Kidney epithelial cell (primary cell): ENCODE measurements around the gene RBM28. TPM values are rescaled to one million over a fixed set of nuclear protein-coding genes. Genes with fewer than 3 reads are reported as not detected.

ENCODE experiments used
- DNase-seq: peaks from one replicate; pipeline ENCODE4 v3.0.0-alpha.2; 2010; ENCODE audit warnings: low read depth
- H3K27me3 ChIP-seq: 2 replicates; pipeline ENCODE4 v1.6.0; 2011; ENCODE audit warnings: low read length; ENCODE audit not compliant: control insufficient read depth, insufficient read depth
- H3K36me3 ChIP-seq: 2 replicates; pipeline ENCODE4 v1.5.1; 2011; ENCODE audit warnings: low read length; ENCODE audit not compliant: control insufficient read depth, insufficient read depth
- H3K4me3 ChIP-seq: 2 replicates; pipeline ENCODE4 v1.5.1; 2011; ENCODE audit warnings: low read depth, mild to moderate bottlenecking, control low read depth, low read length
- CTCF ChIP-seq: IDR thresholded peaks from 2 replicates; pipeline ENCODE4 v1.5.1; 2011; ENCODE audit warnings: mild to moderate bottlenecking, moderate library complexity, low read length, control low read depth, inconsistent platforms; ENCODE audit not compliant: insufficient read depth, poor library complexity, severe bottlenecking
- total RNA-seq: library from RNA; depleted of rRNA; stranded (reverse); fragments of >200 nt; gene quantifications from 2 replicates; pipeline ENCODE4 v1.2.3, GENCODE V29; 2015

RBM28 gene
- total RNA-seq, 1 donor from 2014 or later = 25.9 TPM

- TF ChIP-seq CTCF = no peak
- Histone ChIP-seq H3K27me3 (peaks cover 43% of the 10 kb centered on the region), H3K4me3 (no peak overlapping the region), H3K36me3 (no peaks in the 10 kb centered on the region)
- DNase-seq = no peak
Observed at GRCh38 chr7:128266529-128266882, 77.2 kb downstream of the RBM28 start.

GRCh38 chr7:128265906-128266300, 77.8 kb downstream of the RBM28 start:
- H3K4me3 ChIP-seq = no peak overlapping the region
- H3K36me3 ChIP-seq = no peaks in the 10 kb centered on the region
- H3K27me3 ChIP-seq = peaks cover 37% of the 10 kb centered on the region
- TF ChIP-seq CTCF = no peak
- no peak for DNase-seq

GRCh38 chr7:128265156-128265905, 78.4 kb downstream of the RBM28 start:
- H3K4me3 ChIP-seq = no peak overlapping the region
- no peak for DNase-seq
- no peaks in the 10 kb centered on the region for H3K36me3 ChIP-seq
- H3K27me3 ChIP-seq = peaks cover 33% of the 10 kb centered on the region
- TF ChIP-seq CTCF = no peak

- TF ChIP-seq CTCF = no peak
- no peak for DNase-seq
- no peaks in the 10 kb centered on the region for H3K36me3 ChIP-seq
- peaks cover 37% of the 10 kb centered on the region for H3K27me3 ChIP-seq
- no peak overlapping the region for H3K4me3 ChIP-seq
Observed at GRCh38 chr7:128264477-128264876, 79.2 kb downstream of the RBM28 start.

GRCh38 chr7:128263420-128263819, 80.3 kb downstream of the RBM28 start:
- peaks cover 37% of the 10 kb centered on the region for H3K27me3 ChIP-seq
- TF ChIP-seq CTCF = no peak

More at GRCh38 chr7:128263420-128263819, 80.3 kb downstream of the RBM28 start:
- DNase-seq = no peak
- no peak overlapping the region for H3K4me3 ChIP-seq
- H3K36me3 ChIP-seq = no peaks in the 10 kb centered on the region
